ENCODE measurements around the gene EHD1.

DNA sequence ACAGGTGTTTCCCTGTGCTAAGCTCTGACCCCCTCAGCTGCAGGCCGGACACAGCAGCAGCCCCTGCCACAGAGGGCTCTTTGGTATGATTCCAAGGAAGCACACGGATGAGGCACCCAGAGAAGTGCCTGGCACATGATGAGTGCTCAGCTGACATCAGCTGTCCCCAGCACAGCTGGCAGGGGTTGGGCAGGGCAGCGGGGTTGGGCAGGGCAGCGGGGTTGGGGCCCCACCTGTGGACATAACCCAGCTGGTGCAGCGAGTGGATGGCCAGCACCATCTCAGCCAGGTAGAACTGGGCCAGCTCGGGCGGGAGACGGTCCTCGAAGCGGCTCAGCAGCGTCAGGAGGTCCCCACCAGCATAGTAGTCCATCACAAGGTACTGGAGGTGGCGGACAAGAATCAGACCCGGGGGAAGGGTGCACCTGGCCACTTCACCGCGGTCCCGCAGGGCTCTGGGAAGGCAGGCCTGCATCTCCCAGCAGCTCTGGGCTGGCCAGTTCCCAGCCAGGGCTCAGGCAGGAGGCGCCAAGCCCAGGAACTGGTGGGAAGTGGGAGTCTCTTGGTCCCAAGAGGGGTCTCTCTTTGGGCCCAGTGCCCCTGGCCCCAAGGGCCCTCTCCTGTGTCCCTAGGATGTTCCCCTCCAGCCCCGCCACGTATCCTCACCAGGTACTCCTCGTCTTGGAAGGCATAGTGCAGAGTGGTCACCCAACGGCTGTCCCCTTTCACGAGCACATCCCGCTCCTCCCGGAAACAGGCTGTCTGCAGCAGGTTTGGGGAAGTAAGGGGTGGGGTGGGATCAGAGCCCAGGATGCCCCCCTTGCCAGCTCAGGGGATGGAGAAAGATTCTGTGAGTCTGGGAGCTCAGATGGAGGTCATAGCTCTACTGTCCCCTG, 38.3 kb downstream of the EHD1 start:
- TF ChIP-seq, protein P1, sequence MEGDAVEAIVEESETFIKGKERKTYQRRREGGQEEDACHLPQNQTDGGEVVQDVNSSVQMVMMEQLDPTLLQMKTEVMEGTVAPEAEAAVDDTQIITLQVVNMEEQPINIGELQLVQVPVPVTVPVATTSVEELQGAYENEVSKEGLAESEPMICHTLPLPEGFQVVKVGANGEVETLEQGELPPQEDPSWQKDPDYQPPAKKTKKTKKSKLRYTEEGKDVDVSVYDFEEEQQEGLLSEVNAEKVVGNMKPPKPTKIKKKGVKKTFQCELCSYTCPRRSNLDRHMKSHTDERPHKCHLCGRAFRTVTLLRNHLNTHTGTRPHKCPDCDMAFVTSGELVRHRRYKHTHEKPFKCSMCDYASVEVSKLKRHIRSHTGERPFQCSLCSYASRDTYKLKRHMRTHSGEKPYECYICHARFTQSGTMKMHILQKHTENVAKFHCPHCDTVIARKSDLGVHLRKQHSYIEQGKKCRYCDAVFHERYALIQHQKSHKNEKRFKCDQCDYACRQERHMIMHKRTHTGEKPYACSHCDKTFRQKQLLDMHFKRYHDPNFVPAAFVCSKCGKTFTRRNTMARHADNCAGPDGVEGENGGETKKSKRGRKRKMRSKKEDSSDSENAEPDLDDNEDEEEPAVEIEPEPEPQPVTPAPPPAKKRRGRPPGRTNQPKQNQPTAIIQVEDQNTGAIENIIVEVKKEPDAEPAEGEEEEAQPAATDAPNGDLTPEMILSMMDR (IDR thresholded peaks at IDR 0.05) = no peak
- no peak for TF ChIP-seq ZFX (IDR thresholded peaks at IDR 0.05; ENCODE audit: borderline replicate concordance)

Data from 22Rv1 (cell line).